GM20431 (cell line): ENCODE results near the gene C14orf93.
"Not testable (repeated sequence)": the region's sequence is repeated elsewhere in the genome, so short reads cannot be mapped to it uniquely, and the experiment has no call there.

Experiments
- in situ Hi-C: fragments of 300-500 bp; cut with MseI, MboI; formaldehyde crosslinking; loops from one replicate; pipeline ENCODE4 v1.15.0; 2020; ENCODE audit warnings: low sequenced_read_pairs; ENCODE audit not compliant: unreplicated experiment

The C14orf93 gene

DNA sequence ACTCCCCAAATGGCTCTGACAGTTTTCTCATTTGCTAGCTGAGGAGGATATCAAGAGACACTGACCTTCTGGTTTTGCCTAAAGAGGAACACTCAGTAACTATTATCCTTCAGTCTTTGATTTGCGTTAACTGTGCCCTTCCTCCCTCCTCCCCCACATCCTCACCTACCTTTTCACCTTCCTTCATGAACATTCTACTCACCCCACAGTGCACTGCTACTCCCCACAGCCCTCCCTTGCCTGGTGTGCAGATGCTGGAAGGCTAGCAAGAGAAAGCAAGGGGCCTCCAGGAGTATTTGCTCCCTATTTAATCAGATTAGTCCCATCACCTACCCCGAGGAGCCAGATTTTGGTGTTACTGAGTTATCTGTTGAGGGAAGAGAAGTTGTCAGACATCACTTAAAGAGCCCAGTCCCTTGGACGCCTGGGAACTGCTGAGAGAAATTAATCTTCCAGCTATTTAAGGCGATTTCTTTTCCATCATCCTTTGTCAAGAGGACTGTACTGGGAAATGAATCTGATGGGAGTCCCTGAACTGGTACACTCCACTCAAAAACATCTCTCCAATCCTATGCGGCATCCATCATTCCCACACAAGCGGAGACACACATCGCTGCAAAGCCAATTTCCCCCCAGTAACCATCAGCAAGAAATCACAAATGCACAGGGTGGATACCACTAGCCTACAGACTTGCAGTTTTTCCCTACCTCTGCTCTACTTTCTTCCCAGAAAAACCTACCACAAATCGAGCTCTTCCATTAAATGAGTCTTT, 13.3 kb upstream of the C14orf93 start:
- in situ Hi-C loops, result no loop called here

DNA sequence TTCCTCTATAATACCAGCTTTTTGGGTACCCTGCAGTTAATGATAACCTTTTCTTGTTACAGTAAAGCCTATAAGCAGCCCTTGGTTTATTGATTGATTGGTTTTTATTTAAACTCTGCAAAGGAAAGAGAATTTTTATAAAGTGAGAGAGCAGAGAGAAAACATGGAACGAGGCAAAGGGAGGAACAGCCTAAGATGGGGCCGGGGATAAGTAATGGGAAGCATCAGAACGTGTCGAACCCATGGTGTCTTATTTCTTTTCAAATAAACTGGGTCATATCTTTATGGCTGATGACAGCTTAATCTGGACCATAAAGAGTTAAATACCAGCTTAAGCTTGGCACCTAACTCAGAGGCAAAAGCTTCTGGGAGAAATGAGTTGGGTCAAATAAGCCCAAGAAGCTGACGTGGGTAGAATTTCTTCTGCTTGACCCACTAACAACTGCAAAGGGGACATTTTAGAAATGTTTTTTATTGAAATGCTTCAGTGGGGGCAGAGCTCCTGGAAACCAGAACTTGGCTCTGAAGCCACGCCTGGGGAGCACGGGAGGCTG, 12.0 kb upstream of the C14orf93 start:
- in situ Hi-C loops, result no loop called here

DNA sequence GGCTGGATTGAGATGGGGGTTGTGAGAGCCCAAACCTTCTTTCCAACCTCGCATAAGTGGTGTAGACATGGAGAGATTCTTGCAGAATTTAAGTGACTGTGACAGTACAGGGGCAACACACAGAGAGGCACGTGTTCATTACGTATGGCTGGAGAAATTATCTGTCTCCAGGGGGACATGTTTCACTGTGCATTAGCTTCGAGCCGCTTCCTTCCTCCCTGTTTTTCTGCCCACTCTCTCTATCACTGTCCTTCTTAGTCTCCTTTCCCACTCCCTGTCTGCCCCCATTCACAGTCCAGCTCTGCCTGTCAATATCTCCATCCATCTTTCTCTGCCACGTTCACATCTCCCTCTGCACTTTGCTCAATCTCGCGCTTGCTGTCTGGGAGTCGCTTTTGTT, 11.5 kb upstream of the C14orf93 start:
- in situ Hi-C loops, result no loop called here

DNA sequence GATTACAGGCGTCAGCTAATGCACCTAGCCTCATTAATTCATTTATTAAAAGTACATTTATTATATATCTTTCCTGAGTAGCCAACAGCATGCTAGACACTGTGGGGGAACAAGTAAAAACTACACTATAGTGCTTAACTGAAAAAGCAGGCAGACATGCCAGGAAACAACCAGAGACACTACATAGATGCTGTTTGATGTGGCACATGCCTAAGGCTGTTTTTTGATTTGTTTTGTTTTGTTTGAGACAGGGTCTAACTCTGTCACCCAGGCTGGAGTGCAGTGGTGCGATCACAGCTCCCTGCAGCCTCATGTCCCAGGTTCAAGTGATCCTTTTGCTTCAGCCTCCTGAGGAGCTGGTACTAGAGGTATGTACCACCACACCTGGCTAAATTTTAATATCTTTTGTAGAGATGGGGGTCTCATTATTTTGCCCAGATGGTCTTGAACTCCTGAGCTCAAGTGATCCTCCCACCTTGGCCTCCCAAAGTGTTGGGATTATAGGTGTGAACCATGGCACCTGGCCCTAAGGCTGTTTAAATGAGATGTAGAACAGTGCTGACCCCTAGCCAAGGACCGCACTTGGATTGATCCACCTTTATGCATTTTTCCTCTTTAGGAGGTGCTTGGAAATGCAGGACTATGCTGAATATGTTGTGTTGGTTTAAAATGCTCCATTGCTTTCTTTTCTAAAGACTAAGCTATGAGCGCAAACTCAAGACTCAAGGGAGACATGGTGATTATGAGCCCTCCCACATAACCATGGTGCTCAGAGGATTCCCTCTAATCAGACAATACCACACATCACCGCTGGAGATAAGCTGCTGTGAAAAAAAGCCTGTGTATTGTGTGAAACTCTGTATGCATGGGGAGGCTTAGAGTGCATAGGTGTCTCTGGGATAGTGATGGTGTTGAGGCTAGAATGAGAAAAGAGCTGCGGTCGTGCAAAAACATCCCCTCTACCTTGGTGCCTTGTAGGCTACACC, 10.5 kb upstream of the C14orf93 start:
- in situ Hi-C loops, result no loop called here

DNA sequence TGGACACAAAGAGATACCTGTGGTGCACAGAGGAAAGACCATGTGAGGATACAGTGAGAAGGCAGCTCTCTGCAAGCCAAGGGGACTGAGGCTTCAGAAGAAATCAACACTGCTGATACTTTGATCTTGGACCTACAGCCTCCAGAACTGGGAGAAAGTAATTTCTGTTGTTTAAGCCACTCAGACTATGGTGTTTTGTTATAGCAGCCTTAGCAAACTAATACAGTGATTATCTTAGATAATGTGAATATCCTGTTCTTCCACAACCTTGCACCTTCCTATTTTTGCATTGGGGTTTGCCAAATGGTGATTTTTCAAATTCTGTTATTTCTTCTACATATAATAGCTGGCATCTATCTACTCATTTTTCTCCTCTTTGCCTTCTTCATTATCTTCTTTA, 8.2 kb upstream of the C14orf93 start:
- in situ Hi-C loops, result no loop called here

DNA sequence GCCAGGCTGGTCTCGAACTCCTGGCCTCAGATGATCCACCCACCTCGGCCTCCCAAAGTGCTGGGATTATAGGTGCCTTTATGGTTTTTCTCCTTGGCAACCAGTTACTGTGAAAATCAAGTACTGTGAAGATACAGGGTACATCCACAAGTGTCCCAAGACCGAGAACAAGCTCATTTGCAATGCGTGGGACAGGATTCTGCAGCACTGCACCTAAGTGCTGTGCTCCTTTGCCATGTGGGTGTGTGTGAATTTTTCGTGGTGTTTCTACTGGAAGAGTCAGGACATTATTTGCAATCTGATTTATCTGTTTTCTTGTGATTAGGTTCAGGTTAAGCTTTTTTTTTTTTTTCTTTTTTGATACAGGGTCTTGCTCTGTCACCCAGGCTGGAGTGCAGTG, 7.1 kb upstream of the C14orf93 start:
- in situ Hi-C loops, result no loop called here

DNA sequence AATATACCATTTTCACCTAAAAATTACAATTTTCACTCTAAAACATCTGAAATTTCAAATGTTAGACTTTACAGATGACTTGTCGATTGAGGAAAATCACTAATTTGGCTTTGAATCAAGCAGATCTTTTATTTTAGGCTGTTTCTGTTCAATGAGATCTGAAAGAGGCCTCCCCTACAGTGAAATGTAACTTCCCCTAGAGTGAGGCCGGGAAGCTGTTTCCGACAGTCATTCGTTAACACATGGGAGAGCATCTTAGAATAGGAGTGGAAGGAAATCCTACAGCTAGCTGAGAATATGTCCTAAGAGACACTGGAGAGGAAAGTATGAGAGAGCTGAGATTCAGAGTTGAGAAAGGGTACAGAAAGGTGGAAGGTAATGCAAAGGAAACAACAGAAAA, 5.7 kb upstream of the C14orf93 start:
- in situ Hi-C loops, result no loop called here

DNA sequence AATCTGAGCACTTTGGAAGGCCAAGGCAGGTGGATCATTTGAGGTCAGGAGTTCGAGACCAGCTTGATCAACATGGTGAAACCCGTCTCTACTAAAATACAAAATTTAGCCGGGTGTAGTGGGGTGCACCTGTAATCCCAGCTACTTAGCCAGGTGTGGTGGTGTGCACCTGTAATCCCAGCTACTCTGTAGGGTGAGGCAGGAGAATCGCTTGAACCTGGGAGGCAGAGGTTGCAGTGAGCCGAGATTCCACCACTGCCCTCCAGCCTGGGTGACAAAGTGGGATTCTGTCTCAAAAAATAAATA, 3.8 kb upstream of the C14orf93 start:
- in situ Hi-C loops, result not testable (repeated sequence)

DNA sequence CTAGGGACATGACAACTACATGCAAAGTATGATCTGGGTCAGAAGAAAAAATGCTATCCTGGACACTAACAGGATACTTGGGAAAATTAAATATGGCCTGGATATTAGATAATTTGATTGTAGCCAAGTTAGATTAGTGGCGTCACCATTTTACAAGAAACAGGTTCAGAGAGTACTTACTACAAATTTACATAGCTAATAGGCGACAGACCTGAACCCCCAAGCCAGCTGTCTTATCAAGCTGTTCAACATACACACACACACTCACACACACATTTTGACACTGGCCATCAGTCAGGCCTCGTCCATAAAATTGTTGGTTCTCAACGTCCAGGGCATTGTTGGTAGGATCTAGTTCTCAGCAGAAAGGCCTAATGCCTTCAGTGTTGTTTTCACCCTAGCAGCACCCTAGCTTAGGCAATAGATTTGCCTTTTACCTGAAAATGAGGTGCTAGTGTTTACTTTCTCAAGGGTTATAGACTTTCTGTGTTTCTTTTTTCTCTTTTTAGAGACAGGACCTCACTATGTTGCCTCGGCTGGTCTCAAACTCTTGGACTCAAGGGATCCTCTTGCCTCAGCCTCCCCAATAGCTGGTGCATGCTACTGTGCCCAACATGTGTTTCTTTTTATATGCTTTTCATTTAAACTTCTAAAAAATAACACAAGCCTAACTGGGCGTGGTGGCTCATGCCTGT, 3.3 kb upstream of the C14orf93 start:
- in situ Hi-C loops, result no loop called here

DNA sequence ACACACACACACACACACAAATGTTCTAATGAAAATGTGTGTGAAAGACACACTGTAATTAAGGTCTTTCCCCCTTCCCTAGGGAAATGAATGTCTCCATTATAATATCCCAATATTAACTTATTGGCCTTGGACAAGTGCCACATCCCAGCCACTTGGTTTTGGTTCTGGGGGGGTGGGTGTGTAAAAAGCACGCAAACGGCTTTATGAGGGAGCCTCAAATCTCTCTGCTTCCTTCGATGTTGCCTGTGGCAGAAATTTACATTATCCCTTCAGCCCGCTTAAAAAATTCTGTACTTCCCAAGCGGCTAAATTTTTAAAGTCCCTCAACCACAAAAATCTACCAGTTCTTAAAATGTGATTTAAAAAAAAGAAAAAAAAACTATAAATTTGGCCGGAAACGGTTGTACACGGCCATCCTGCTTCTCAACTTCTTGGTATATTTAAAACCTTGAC, 432 bp downstream of the C14orf93 start:
- in situ Hi-C loops, result no loop called here

DNA sequence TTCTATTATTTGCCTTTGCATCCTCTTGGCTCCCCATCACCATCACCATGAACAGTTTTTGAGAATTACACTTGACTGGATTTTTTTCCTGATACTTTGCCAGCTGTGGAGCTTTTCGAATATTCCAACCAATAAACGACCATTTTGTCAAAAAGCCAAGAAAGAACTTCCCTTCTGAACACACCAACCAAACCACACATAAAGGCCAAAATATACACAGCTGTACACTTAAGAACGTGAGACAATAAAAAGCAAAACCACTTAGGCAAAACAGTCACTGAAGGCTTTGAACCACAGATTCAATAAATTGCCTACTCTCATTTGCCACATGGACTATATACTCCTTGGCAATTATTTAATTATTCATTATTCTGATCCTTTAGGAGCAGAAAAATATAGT, 1.1 kb downstream of the C14orf93 start:
- in situ Hi-C loops, result no loop called here

DNA sequence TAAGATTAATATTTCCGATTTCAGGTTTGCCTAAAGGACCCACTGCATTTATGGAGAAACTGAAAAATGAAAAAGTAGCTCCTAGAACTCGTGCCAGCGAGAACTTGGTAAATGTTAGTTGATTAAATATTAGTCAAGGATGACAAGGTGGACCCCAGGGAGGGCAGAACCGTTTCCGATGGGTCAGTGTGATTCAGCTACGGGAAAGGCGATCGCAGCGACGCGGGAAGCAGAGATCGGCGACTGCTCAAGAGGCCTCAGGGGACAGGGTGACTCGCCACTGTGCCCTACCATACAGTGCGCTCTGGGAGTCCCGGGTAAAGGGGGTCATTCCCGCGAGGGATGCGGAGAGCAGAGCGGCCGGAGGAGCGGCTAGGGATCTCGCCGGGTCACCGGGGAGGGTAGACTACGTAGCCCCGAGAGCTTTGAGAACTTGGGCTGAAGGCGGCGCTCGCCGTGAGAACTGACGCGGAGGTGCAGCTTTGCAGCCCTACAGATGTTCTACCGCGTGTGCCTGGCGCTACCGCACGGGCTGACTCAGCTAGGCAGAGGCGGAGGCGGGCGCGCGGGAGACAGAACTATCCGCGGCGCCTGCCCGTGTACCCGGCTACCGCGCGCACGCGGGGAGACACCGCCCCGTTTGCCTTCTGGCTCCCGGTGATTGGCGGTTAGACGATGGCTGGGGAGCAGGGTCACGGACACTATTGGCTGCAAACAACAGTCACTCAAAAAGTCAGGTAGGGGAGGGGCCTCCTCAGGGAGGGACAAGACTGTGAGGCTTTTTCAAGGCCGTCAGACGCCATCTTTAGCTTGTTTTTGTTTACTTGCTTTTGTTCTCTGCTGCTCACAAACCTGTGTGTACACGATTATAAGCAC, 3.2 kb downstream of the C14orf93 start:
- in situ Hi-C loops, result no loop called here

DNA sequence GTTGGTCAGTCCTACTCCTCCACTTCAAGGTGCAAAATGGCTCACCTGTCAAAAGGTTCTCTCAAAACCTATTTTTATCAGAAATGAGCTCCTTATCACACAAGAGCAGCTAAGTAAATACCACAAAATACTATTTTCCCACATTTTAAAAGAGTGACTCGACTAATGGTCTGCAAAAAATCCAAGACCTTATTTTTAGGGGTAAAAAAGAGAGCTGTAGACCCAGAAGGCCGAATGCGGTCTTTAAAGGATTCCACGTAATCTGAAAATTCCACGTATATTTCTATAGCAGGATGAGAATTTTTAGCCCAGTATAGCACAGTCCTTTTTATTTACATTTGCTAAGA, 3.8 kb downstream of the C14orf93 start:
- in situ Hi-C loops, result no loop called here

DNA sequence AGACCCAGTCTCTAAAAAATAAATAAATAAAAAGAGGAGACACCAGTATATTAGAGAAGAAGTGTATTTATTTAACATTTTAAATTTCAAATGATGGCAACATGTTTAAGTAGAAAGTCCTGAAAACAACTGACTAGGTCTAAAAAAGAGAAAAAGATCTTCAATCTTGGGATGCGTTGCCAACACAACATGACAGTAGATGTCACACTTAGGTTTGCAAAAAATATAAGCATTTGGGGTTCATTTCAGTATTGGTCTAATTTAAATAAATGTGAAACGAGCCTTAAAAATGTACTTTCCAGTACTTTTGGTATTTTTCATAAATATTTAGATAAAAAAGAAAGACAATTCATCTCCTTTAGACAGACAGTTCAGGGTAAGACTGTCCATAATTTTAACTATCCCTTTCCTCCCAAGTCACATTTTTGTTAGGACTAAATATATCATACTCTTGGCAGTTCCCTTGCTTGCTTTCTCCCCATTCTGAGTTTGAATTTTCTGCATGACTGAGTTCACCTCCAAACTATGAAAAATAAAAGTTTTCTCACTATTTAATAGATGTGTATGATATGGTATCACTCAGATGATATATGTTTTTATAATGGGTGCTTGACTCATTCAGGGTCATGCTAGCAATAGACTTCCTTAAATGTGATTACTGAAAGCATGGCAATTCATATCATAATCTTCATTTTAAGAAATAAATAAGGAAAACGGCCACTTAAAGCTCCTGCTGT, 4.3 kb downstream of the C14orf93 start:
- in situ Hi-C loops, result no loop called here

DNA sequence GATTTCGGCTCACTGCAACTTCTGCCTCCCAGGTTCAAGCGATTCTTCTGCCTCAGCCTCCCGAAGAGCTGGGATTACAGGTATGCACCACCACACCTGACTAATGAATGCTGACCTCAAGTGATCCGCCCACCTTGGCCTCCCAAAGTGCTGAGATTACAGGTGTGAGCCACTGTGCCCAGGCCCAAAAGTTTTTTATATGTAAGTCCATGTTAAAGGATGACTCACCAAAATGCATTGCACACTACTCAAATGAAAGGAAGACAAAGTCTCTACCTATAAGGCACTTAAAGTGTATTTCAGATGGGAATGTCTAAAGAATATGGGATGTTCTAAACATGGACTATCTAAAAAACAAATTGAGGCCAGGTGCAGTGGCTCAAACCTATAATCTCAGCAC, 5.7 kb downstream of the C14orf93 start:
- in situ Hi-C loops, result not testable (repeated sequence)

DNA sequence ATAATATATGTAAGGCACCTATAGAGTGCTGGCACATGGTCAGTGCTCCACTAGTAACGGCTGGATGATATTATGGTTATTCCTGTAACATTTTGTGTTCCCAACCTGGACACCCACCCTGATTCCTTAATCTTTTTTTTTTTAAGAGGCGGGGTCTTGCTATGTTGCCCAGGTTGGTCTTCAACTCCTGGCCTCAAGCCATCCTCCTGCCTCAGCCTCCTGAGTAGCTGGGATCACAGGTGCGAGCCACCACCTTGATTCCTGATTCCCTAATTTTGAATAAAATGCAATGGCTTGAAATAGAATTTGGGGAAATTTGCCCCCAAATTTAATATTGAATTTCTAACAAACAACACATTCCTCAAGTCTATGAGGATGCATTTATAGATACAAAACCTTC, 7.4 kb downstream of the C14orf93 start:
- in situ Hi-C loops, result no loop called here

DNA sequence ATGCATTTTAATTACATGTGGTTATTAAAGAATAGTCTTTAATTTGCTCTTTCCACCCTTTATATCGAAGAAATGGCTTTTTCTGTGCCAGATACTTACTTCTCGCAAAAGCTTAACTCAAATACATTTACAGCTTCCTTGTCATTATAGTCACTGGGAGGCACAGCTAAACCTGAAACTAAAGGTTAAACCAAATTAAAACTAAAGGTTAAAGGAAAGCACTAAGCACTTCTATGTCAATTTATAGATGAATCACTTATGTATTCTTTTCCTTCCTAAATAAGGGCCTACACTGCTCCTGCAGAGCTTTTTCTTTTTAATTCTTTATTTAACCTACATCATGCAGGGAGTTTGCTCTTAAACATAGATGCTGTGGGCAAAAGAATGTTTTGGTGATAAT, 9.1 kb downstream of the C14orf93 start:
- in situ Hi-C loops, result no loop called here

DNA sequence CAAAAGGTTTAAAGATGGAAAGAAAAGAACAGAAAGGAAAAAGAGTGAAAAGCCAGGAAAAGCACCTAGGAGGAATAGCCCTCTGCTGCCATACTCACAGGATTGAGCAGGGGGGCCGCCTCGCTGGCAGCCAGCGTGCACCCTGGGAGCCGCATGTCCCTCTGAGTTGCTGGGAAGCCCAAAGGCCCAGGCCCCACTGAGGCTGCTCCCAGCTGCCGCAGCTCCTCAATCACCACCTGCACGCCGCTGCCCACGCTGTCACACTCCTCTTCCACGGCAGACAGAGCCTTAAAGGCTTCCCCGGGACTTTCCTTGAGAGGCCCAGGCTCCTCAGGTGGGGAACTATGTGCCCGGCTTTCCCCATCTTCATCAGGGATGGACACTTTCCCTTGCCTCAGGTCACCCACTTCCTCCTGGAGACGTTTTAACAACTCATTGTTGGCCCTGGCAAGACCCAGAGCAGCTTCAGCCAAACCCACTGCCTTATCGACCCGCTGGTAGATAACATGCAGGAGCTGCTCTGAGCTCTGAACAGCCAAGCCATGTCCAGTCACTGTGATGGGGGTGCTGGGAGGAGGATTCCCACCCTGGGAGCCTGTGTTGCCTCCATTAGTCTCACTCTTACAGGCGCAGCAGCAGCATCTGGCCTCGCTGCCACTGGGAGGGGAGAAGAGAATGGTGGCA, 11.5 kb downstream of the C14orf93 start:
- in situ Hi-C loops, result loop anchor here (10.0 kb wide), 1 partner anchor 56 kb away; the partner anchor contains the start of gene CDH24
